Uterus (tissue), 4 donors: Measurements from ENCODE around the gene RPUSD4. TPM values are rescaled to one million over a fixed set of nuclear protein-coding genes. Genes with fewer than 3 reads are reported as not detected.

Source experiments
- DNase-seq, 2 donors: peaks; one replicate each; pipeline ENCODE4 v3.0.0-alpha.2; 2019 to 2020
- H3K27ac ChIP-seq, 2 donors: fragments of 200-600 bp; sonication (generic); 1 replicate in 1 of 2; 2 replicates in 1 of 2; pipeline ENCODE4 v1.5.1; 2016 to 2018
- H3K27me3 ChIP-seq, 2 donors: fragments of 200-600 bp; sonication (generic); one replicate each; pipeline ENCODE4 v1.5.1; 2018 to 2019; ENCODE audit warnings: control low read depth in 1 of 2
- H3K36me3 ChIP-seq, 2 donors: fragments of 200-600 bp; sonication (generic); one replicate each; pipeline ENCODE4 v1.5.1; 2019; ENCODE audit warnings: control low read depth in 1 of 2
- H3K4me1 ChIP-seq, 2 donors: fragments of 200-600 bp; sonication (generic); one replicate each; pipeline ENCODE4 v1.5.1; 2018 to 2019; ENCODE audit warnings: control low read depth in 1 of 2
- H3K4me3 ChIP-seq, 2 donors: fragments of 200-600 bp; sonication (generic); 1 replicate in 1 of 2; 2 replicates in 1 of 2; pipeline ENCODE4 v1.5.1; 2018 to 2019; ENCODE audit warnings: mild to moderate bottlenecking in 1 of 2
- H3K9me3 ChIP-seq, 2 donors: fragments of 200-600 bp; sonication (generic); one replicate each; pipeline ENCODE4 v1.5.1; 2019; ENCODE audit warnings: control low read depth in 1 of 2
- POLR2A ChIP-seq, 2 donors: fragments of 450-650 bp; IDR thresholded peaks; one replicate each; pipeline ENCODE4 v1.6.1; 2016; ENCODE audit warnings: antibody characterized with exemption in 2 of 2, mild to moderate bottlenecking in 1 of 2, moderate library complexity in 1 of 2
- intact Hi-C: fragments of 100-400 bp; cut with DNase I; formaldehyde crosslinking; loops from one replicate; pipeline ENCODE4 v1.15.1; 2023; ENCODE audit warnings: low total_unique reads
- total RNA-seq, 4 donors: library from RNA; depleted of rRNA in 3 of 4; stranded (reverse); fragments of >200 nt in 3 of 4; gene quantifications; one replicate each; pipeline versions ENCODE4 v1.1.0 to v1.2.4, GENCODE V29; 2014 to 2023
- TF ChIP-seq, protein P1 (sequence below), 4 experiments: fragments of 200-600 bp in 2 of 4; fragments of 450-650 bp in 2 of 4; sonication (generic) in 2 of 4; IDR thresholded peaks; one replicate each; pipeline ENCODE4 v1.5.1; 2016 to 2019; ENCODE audit warnings: antibody characterized with exemption in 4 of 4, mild to moderate bottlenecking in 2 of 4, moderate library complexity in 1 of 4
- donor health status: DM: yes; HTN: yes; CAD: no.

RPUSD4 gene
- total RNA-seq, 4 donors from 2014 or later = 7.6 to 37.4 (median 16.4) TPM

DNA sequence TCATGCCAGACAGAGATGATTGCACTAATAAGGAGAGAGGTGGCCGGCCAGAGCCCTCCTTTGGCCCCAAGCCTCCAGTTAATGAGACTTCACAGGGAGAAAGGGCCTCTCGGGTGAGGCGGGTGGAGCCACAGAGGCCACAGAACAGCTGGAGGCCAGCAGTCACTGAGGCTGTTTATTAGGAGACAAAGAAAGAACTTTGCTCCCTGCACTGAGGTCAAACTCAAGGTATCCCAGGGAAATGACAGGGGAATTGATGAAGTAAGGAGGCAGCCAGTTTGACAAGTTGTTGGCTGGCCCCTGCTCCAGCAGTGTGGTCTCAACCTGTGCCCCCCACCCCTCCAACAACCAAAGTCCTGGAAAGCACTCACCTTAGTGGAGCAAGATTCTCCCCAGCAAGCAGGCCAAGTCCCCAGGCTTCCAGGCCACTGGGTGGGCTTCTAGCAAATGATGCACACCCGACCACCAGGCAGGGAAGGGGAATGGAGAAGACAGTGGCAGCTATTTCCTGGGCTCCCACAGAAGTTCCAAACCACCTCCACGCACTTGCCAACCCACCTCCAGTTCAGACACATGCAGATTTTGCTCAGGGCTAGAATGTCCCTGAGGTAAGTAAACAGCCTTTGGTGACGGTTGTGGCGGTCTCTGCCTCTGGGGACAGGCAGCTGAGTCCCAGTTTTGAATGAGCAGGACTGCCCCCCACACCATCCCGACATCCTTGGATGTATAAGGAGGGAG lies 53.2 kb downstream of the RPUSD4 start:
- no peaks in the 10 kb centered on the region for H3K36me3 ChIP-seq
- H3K4me3 ChIP-seq = no peak overlapping the region
- DNase-seq = no peak
- peaks cover 6 to 8% of the 10 kb centered on the region in 2 donors for H3K4me1 ChIP-seq
- H3K9me3 ChIP-seq = no peaks in the 10 kb centered on the region
- TF ChIP-seq, protein P1, sequence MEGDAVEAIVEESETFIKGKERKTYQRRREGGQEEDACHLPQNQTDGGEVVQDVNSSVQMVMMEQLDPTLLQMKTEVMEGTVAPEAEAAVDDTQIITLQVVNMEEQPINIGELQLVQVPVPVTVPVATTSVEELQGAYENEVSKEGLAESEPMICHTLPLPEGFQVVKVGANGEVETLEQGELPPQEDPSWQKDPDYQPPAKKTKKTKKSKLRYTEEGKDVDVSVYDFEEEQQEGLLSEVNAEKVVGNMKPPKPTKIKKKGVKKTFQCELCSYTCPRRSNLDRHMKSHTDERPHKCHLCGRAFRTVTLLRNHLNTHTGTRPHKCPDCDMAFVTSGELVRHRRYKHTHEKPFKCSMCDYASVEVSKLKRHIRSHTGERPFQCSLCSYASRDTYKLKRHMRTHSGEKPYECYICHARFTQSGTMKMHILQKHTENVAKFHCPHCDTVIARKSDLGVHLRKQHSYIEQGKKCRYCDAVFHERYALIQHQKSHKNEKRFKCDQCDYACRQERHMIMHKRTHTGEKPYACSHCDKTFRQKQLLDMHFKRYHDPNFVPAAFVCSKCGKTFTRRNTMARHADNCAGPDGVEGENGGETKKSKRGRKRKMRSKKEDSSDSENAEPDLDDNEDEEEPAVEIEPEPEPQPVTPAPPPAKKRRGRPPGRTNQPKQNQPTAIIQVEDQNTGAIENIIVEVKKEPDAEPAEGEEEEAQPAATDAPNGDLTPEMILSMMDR (IDR thresholded peaks at IDR 0.05) = no peak
- no peak for TF ChIP-seq POLR2A (IDR thresholded peaks at IDR 0.05)
- intact Hi-C loops = no loop called here
- no peaks in the 10 kb centered on the region for H3K27me3 ChIP-seq
- no peak overlapping the region for H3K27ac ChIP-seq

DNA sequence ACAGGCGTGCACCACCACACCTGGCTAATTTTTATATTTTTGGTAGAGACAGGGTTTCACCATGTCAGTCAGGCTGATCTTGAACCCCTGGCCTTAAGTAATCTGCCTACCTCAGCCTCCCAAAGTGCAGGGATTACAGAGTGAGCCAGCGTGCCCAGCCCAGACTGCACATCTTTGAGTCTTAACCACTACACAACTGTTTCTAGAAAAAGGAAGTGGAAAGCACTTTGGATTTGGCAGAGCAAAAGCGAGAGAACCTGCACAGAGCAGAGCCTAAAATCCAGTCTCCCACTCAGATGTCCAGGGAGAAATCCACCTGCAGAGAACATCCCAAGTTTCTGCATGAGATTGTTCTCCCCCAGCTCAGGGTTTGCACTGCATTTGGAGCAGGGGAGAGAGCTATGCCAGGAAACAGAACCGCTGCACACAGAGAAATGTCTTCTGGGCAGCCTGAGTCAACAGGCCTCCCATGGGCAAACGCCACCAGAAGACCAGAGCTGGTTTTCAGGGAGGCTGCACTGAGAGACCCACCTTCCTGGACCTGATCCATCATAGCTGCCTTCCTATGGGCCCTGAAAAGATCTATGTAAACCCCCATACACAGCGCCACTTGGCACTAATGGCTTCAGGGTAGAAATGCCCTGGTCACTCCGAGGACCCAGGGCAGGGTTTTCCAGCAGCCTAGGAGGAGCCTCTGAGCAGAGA lies 54.0 kb downstream of the RPUSD4 start:
- TF ChIP-seq POLR2A (IDR thresholded peaks at IDR 0.05) = no peak
- TF ChIP-seq, protein P1 (IDR thresholded peaks at IDR 0.05) = no peak
- no peak overlapping the region for H3K27ac ChIP-seq
- H3K4me1 ChIP-seq = peaks cover 2 to 3% of the 10 kb centered on the region in 2 donors
- no peaks in the 10 kb centered on the region for H3K9me3 ChIP-seq
- no peaks in the 10 kb centered on the region for H3K27me3 ChIP-seq
- no peak overlapping the region for H3K4me3 ChIP-seq
- no peaks in the 10 kb centered on the region for H3K36me3 ChIP-seq
- intact Hi-C loops = no loop called here
- no peak for DNase-seq

DNA sequence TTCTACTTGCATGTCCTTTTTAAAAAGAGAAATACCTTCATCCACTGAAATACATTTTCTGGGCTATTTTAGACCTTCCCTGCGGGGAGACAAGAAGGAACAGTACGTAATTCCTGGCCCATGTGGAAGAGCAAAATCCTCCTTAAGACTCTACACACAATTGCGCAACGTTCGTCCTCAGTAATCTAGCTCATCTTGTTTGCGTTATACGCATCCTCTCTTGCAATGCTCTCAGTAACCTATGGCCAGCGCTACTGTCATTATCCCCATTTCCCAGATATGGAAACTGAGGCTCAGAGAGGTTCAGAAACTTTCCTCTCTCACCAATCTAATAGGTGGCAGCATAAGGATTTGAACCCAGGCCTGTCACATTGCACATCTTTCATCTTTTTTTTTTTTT lies 54.6 kb downstream of the RPUSD4 start:
- Histone ChIP-seq H3K9me3 (no peaks in the 10 kb centered on the region), H3K4me1 (no peaks in the 10 kb centered on the region), H3K27me3 (no peaks in the 10 kb centered on the region), H3K4me3 (no peak overlapping the region), H3K36me3 (no peaks in the 10 kb centered on the region), H3K27ac (no peak overlapping the region)
- no peak for DNase-seq
- TF ChIP-seq, protein P1 (IDR thresholded peaks at IDR 0.05) = no peak
- no peak for TF ChIP-seq POLR2A (IDR thresholded peaks at IDR 0.05)
- intact Hi-C loops = no loop called here

DNA sequence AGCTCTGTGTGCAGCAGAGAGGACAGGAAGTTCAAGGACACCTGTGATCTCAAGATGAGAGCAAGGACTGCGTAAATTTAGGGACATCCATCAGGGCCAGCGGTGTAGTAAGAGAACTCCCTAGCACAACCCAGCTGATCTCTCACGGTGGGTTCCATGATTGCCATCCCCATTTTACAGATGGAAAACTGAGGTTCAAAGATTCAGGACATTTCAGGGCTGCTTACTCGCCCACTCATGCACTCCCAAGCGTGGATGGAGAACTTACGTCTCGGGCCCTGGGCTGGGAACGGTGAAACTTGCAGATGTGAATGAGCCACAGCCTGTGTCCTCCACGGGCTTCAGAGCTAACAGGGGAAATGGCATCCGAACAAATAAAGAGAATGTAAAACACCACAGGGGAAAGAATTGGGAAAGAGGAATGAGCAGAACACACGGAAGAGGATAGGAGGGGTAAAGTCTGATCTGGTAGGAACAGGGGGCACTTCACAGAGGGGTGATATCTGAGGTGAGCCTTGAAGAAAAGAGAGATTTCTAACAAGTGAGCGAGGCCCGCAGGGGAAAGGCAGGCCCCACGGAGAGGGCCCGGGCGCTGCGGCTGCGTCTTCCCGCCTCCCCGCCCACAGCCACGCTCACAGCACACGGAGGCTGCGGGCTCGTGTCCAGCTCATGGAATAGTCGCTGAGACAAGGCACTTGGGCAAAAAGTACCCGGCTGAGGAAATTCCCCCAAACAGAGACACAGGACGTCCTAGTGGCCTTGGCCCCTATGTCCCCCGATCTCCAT lies 55.9 kb downstream of the RPUSD4 start:
- Histone ChIP-seq H3K36me3 (no peaks in the 10 kb centered on the region), H3K27me3 (no peaks in the 10 kb centered on the region), H3K4me1 (no peaks in the 10 kb centered on the region), H3K4me3 (no peak overlapping the region), H3K9me3 (no peaks in the 10 kb centered on the region), H3K27ac (no peak overlapping the region)
- no peak for DNase-seq
- intact Hi-C loops = no loop called here
- no peak for TF ChIP-seq POLR2A (IDR thresholded peaks at IDR 0.05)
- TF ChIP-seq, protein P1 (IDR thresholded peaks at IDR 0.05) = no peak
